ENCODE measurements around the gene MXRA8. TPM values are rescaled to one million over a fixed set of nuclear protein-coding genes. Genes with fewer than 3 reads are reported as not detected.
"Not testable (repeated sequence)": the region's sequence is repeated elsewhere in the genome, so short reads cannot be mapped to it uniquely, and the experiment has no call there.

The MXRA8 gene
- total RNA-seq, 1 experiment from 2014 or later: 5.0 TPM

DNA sequence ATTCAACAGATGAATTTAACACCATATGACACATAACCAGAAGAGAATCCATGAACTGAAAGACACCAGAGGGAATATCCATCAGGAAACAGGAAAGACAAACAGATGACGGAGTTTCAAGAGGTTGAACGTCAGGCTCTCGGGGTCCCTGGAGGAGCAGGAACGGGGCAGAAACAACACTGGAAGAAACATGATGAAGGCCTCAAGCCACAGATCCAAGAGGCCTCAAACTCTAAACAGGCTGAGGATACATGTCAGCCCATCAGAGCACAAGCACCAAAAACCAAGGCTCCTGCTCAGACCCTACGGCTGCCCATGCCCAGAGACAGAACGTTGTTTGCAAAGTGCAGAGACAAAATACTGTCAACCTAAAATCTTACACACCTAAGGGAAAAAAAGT is 40.9 kb downstream of the MXRA8 start:
- no peaks in the 10 kb centered on the region; the same call in 1 of the 2 replicates for H3K36me3 ChIP-seq (ENCODE audit: control insufficient read depth, insufficient read depth, low read length)
- TF ChIP-seq, protein P1, sequence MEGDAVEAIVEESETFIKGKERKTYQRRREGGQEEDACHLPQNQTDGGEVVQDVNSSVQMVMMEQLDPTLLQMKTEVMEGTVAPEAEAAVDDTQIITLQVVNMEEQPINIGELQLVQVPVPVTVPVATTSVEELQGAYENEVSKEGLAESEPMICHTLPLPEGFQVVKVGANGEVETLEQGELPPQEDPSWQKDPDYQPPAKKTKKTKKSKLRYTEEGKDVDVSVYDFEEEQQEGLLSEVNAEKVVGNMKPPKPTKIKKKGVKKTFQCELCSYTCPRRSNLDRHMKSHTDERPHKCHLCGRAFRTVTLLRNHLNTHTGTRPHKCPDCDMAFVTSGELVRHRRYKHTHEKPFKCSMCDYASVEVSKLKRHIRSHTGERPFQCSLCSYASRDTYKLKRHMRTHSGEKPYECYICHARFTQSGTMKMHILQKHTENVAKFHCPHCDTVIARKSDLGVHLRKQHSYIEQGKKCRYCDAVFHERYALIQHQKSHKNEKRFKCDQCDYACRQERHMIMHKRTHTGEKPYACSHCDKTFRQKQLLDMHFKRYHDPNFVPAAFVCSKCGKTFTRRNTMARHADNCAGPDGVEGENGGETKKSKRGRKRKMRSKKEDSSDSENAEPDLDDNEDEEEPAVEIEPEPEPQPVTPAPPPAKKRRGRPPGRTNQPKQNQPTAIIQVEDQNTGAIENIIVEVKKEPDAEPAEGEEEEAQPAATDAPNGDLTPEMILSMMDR (IDR thresholded peaks at IDR 0.05; ENCODE audit: insufficient read depth in 1 of 2, low read depth in 1 of 2, low read length in 1 of 2, severe bottlenecking in 1 of 2, unreplicated experiment in 1 of 2): no peak
- no peak for DNase-seq
- ChIA-PET CTCF (no interaction called here), POLR2A (interaction anchor here (0.7 kb wide), 1 partner anchor 319 kb away, joined by 4 read pairs; no protein-coding TSS in a partner anchor)
- intact Hi-C loops (cut with micrococcal nuclease; ENCODE audit: unreplicated experiment): no loop called here
- H3K4me3 ChIP-seq (ENCODE audit: low read depth, low read length): no peak overlapping the region
- H3K4me1 ChIP-seq: no peaks in the 10 kb centered on the region
- Mint-ChIP-seq H3K4me3 (ENCODE audit: unreplicated experiment) (no peak overlapping the region), H3K36me3 (ENCODE audit: insufficient read depth, unreplicated experiment) (peaks cover 85% of the 10 kb centered on the region), H3K4me1 (ENCODE audit: low read depth, unreplicated experiment) (peaks cover 6% of the 10 kb centered on the region), H3K27ac (ENCODE audit: unreplicated experiment) (no peak overlapping the region), H3K9me3 (ENCODE audit: unreplicated experiment) (no peaks in the 10 kb centered on the region), H3K27me3 (ENCODE audit: insufficient read depth, unreplicated experiment) (no peaks in the 10 kb centered on the region)
- TSS peak; percentile 45 for BruUV-seq (replicated peaks)
- no peaks in the 10 kb centered on the region for H3K9me3 ChIP-seq
- no peaks in the 10 kb centered on the region for H3K27me3 ChIP-seq (replicated peaks; ENCODE audit: control insufficient read depth, insufficient read depth, low read length)

DNA sequence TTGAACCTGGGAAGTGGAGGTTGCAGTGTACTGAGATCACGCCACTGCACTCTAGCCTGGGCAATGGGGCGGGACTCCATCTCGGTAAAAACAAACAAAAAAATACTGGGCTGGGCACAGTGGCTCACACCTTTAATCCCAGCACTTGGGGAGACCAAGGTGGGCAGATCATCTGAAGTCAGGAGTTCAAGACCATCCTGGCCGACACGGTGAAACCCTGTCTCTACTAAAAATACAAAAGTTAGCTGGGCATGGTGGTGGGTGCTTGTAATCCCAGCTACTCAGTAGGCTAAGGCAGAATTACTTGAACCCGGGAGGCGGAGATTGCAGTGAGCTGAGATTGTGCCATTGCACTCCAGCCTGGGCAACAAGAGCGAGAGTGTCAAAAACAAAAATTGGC is 42.2 kb downstream of the MXRA8 start:
- H3K36me3 ChIP-seq (ENCODE audit: control insufficient read depth, insufficient read depth, low read length); H3K4me1 ChIP-seq; H3K27me3 Mint-ChIP-seq (ENCODE audit: insufficient read depth, unreplicated experiment); intact Hi-C loops (cut with micrococcal nuclease; ENCODE audit: unreplicated experiment); H3K4me3 Mint-ChIP-seq (ENCODE audit: unreplicated experiment); BruUV-seq (replicated peaks); H3K27ac Mint-ChIP-seq (ENCODE audit: unreplicated experiment); DNase-seq; H3K9me3 ChIP-seq; H3K9me3 Mint-ChIP-seq (ENCODE audit: unreplicated experiment); H3K4me3 ChIP-seq (ENCODE audit: low read depth, low read length); H3K27me3 ChIP-seq (replicated peaks; ENCODE audit: control insufficient read depth, insufficient read depth, low read length); CTCF ChIA-PET; POLR2A ChIA-PET; H3K4me1 Mint-ChIP-seq (ENCODE audit: low read depth, unreplicated experiment): not testable (repeated sequence)
- peaks cover 85% of the 10 kb centered on the region for H3K36me3 Mint-ChIP-seq (ENCODE audit: insufficient read depth, unreplicated experiment)

DNA sequence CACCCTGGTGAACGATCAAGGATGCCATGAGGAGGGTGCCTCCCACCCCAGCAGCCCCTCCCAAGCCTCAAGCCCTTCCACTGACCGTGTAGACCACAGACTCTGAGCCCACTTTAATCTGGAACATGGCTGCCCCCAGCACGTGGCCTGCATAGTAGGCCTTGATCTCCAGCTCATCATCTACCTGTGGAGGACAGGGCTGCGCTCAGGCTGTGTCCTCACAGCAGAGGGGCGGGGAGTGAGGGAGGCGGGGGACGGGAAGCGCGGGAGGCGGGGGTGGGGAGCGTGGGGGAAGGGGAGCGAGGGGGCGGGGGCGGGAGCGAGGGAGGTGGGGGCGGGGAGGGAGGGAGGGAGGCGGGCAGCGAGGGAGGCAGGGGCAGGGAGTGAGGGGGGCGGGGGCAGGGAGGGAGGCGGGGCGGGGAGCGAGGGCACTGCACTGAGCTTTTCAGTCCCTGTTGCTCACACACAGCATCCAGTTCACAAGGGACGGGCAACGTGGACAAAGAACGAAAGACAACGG is 42.9 kb downstream of the MXRA8 start:
- Histone ChIP-seq H3K4me1 (no peaks in the 10 kb centered on the region), H3K27me3 (replicated peaks; ENCODE audit: control insufficient read depth, insufficient read depth, low read length) (no peaks in the 10 kb centered on the region), H3K9me3 (no peaks in the 10 kb centered on the region), H3K4me3 (ENCODE audit: low read depth, low read length) (no peak overlapping the region), H3K36me3 (ENCODE audit: control insufficient read depth, insufficient read depth, low read length) (no peaks in the 10 kb centered on the region; the same call in 1 of the 2 replicates)
- TF ChIP-seq, protein P1 (IDR thresholded peaks at IDR 0.05; ENCODE audit: insufficient read depth in 1 of 2, low read depth in 1 of 2, low read length in 1 of 2, severe bottlenecking in 1 of 2, unreplicated experiment in 1 of 2): no peak
- peaks cover 86% of the 10 kb centered on the region for H3K36me3 Mint-ChIP-seq (ENCODE audit: insufficient read depth, unreplicated experiment)
- H3K27ac Mint-ChIP-seq (ENCODE audit: unreplicated experiment): peak overlapping the region; percentile 49
- intact Hi-C loops (cut with micrococcal nuclease; ENCODE audit: unreplicated experiment): no loop called here
- H3K4me3 Mint-ChIP-seq (ENCODE audit: unreplicated experiment): no peak overlapping the region
- H3K9me3 Mint-ChIP-seq (ENCODE audit: unreplicated experiment): no peaks in the 10 kb centered on the region
- no peaks in the 10 kb centered on the region for H3K27me3 Mint-ChIP-seq (ENCODE audit: insufficient read depth, unreplicated experiment)
- BruUV-seq (replicated peaks): no TSS peak
- CTCF ChIA-PET: no interaction called here
- H3K4me1 Mint-ChIP-seq (ENCODE audit: low read depth, unreplicated experiment): peaks cover 6% of the 10 kb centered on the region
- POLR2A ChIA-PET: no interaction called here
- DNase-seq: no peak
